NK-92 (cell line): ENCODE results near the gene ISYNA1.

Source experiments
- DNase-seq: peaks from one replicate; lab custom pipeline; 2025; ENCODE audit not compliant: unreplicated experiment; lab: John Stamatoyannopoulos, UW

The ISYNA1 gene

DNA sequence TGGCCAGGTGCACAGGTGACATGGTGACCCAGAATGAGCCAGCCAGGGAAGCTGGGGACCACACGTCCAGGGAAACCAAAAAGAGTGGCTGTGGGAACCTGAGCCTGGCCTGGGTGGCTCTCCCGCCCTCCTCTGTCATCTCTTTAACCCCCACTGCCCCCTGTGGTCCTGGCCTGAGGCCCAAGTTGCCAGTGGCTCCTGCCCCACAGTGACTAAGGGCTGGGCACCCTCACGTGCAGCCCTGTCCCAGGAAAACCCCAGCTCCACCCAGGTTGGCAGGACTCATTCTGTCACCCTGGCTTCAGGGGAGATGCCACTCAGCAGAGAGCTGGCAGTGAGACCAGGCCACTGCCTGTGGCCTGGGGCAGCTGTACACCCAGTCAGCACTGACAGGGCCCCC, 30.6 kb upstream of the ISYNA1 start:
- no peak for DNase-seq

DNA sequence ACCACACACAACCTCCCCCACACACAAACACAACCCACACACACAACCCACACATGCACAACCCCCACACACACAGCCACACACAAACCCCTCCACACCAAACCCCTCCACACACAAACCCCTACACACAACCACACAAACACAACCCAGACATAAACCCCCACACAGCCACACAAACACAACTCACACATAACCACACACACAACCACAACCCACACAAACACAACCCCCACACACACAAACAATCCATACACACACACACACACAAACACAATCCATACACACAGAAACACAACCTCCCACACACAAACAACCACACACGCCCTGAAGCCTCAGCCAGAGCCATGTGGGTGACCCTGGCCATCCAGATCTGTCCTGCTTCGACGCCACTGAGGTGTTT, 30.0 kb upstream of the ISYNA1 start:
- DNase-seq: no peak

DNA sequence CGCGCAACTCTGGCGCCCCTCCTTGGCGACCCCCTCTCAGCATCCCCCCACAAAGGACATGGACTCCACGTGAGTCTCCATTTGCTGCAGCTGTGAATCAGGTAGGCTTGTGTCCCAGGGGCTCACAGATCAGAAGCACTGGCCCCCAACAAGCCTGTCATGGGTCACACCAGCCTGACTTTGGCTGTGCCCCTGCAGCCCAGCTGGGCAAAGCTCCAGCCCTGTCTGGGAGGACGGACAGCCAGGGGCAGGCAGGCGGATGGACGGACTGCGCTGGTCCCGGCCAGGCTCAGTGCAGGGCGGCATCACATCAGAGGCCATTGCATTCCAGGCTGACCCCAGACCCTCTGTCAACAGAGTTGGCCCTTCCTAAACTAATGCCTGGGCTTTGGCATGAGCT, 28.4 kb upstream of the ISYNA1 start:
- no peak for DNase-seq

DNA sequence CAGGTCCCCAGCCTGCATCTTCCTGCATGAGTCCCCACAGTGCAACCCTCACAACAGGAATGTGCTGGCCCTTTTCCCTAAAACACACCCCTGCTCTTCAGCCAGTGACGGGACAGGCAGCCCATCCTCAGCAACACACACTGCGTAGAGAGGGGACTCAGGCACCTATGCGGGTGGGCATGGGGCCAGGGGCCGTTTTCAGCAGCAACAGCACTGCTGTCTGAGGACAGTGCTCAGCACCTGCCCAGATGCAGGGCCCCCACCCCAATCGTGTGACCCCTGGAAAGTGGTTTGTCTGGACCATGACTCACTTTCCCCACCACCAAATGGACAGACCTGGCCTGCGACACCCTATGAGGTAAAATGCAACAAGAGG, 28.0 kb upstream of the ISYNA1 start:
- no peak for DNase-seq

DNA sequence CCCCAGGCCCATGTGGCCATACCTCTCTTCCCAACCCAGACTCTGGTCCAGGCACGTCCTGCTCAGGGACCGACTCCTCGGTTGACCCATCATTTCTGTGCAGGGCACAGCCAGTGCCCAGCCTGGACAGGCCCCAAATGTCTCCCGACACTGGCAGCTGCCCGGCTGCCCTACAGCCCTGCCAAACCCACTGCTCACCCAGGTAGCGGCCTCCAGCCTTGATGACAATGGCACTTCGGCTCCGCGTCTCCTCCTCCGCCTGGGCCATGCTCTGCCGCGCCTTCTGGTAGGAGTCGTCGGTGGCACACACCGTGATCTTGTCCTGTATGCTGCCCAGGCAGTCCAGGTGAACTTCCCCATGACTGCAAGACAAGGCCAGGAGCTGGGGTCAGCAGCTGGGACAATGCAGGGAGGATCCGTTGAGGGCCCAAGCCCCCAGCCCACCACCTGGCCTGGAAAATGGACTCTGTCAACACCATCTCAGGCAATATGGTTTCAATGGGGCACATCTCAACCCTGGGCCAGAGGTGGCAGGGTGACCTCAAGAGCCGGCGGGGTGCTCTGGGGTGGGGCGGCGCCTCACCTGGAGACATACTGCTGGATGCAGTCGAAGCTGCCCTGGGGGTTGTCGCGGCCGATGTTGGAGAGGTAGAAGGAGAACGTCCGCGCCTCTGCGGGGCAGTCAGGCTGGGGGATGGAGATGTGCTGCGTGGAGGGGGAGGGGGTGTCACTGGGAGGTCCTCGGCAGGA, 27.5 kb upstream of the ISYNA1 start:
- no peak for DNase-seq

DNA sequence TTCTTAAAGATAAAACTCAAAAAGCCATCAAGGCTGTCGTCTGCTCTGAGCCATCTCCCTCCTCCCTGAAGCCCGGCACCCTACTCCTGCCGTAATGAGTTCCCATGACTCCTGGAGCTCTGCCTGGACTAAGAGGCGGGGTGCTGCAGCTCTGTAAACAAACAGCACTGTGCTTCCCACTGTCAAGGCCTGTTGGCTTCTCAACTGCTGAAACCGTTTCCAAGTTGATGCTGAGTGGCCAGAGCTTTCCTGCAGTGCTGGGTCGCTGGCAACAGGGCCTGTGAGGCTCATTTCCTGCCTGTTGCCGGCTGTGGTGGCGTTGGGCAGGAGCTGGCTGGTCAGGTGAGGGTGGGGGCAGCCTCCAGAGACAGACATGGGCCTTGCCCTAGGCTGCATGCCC, 26.7 kb upstream of the ISYNA1 start:
- DNase-seq: no peak

DNA sequence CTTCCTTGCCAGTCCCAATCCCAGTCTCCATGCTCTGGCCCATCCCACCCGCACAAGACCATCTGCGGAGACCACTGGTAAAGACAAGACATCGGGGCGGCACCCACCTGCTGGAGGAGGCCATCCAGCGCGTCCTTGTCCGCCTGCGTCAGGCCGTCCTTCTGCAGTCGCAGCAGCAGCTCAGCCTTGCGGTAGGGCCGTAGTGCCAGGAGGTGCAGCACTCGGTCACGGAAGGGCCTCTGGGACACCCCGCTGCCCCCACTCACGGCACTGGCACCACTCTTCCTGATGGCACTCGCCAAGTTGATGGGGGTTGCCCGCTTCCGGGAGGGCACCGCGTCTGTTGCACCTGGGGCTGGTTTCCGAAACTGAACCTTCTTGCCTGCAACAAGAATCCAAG, 23.5 kb upstream of the ISYNA1 start:
- no peak for DNase-seq

DNA sequence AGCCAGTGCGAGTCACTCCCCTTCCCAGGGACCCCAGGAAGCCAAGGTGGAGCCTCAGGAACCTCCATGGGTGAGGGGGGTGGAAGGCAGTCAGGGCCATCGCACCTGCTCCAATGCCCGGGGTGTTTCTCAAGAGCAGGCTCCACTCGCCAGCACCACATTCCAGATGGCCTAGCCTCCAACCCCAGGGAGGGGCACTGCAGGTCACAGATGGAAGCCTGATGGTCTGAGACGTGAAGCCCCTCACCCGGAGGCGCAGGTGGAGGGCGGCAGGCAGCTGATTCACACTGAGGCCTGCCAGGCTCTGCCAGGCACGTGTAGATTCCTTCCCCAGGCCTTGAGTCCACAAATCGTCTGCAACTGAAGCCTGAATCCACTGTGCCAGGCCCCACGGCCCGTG, 23.0 kb upstream of the ISYNA1 start:
- no peak for DNase-seq

DNA sequence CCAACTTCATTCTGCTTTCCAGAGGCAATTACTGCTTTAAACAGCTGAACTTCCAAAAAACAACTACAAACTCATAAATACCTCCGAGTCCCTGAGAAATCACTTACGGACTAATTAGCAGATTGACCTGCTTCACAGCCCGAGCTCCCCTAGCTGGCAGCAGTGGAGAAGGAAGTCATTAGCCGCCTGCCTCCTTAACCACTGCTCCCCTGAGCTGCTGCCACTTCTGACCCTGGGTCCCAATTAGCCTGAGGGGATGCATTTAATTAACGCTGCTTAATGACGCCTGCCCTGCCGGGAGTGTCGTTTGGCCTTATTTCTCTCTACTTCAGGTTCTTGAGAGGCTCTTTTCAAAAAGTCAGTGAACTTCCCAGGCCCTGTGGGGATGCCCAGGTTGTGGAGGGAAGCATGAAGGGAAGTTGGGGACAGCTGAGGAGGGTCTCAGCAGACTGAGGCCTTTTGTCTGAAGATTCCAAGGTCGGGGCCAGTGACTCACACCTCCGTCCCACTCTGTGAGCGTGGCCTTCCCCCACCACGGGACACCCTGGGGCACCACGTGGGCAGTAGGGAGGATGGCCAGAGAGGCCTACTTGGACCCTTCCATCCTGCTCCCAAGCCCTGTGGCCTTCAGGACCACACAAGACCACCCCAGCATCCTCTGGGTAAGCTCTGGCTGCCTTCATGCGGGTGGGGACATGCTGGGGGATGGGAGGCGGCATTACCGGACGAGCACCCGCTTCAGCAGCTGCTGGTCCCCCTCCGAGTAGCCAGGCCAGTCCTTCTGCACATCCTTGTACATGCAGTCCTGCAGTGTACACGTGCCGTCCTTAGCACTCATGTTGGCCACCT, 19.8 kb upstream of the ISYNA1 start:
- DNase-seq: no peak

DNA sequence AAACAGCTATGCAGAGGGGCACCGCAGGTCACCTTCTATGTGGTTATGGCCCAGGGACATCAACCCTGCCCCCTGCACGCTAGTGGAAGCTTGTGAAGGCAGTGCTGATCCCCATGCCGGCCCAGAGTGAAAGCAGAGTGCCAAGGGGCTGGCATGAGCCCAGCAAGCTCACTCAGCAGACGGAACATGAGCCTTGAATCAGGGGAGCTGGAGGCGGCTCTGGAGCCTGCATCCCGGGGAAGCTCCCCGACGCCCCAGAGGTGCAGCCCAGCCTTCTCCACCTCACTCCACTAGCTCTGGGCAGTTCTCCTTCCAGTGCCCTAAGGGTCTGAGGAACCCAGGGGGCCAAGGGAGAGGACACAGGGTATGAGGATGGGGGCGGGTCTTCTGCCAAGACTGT, 19.0 kb upstream of the ISYNA1 start:
- no peak for DNase-seq

DNA sequence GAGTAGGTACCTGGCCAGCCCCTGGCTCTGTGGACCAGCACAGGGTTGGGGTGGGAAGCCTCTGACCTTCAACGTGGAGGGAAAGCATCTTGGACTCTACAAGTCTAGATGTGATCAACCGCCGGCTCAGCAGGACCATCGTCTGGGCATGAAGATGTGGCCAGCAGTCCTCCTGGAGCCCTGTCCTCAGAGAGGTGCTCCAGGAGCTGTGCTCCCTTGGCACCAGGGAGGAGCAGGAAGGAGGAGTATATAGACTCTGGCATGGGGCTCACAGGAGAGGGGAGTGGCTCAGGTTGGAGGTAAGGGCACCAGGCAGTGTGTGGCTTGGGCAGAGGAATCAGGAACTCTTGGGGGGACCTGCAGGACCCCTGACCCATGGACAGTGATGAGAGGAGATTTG, 18.3 kb upstream of the ISYNA1 start:
- no peak for DNase-seq

DNA sequence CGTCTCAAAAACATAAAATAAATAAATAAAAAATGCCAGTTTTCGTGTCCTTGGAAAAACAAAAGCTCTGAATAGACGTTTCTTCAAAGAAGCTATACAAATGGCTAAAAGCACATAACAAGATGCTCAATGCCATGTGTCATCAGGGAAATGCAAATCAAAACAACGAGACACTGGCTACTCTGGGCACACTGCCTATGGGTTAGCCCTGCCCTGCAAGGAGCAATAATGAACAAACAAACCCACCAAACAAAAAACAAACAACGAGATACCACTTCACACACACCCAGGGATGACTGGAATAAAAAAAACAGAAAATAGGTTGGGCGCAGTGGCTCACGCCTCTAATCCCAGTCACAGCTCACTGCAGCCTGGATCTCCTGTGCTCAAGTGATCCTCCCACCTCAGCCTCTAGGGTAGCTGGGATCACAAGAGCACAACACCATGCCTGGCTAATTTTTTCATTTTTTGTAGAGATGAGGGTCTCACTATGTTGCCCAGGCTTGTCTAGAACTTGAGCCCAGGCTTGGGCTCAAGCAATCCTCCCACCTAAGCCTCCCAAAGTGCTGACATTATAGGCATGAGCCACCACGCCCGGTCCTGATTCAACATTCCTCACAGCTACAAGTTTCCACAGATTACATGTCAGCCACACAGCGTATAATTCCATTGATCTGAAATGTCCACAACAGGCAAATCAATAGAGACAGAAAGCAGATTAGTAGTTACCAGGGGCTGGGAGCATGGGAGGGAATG, 15.5 kb upstream of the ISYNA1 start:
- no peak for DNase-seq

DNA sequence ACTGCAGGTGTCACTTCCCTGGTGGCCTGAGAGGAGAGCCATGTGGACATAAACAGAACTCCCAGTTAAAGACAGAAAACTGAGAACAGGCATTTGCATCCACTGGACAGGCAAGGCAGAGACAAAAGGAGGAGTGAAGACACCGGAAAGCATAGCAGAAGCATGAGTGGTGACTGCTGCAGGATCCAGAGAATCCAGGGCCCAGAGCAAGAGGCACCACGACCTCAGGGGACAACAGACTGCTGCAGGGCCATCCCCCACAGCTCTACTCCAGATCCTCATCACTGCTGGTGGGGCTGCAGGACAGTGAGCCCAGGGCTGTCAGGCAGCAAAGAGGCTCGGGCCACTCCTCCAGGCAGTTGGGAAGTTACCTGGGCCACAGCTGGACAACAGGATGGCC, 14.5 kb upstream of the ISYNA1 start:
- no peak for DNase-seq

DNA sequence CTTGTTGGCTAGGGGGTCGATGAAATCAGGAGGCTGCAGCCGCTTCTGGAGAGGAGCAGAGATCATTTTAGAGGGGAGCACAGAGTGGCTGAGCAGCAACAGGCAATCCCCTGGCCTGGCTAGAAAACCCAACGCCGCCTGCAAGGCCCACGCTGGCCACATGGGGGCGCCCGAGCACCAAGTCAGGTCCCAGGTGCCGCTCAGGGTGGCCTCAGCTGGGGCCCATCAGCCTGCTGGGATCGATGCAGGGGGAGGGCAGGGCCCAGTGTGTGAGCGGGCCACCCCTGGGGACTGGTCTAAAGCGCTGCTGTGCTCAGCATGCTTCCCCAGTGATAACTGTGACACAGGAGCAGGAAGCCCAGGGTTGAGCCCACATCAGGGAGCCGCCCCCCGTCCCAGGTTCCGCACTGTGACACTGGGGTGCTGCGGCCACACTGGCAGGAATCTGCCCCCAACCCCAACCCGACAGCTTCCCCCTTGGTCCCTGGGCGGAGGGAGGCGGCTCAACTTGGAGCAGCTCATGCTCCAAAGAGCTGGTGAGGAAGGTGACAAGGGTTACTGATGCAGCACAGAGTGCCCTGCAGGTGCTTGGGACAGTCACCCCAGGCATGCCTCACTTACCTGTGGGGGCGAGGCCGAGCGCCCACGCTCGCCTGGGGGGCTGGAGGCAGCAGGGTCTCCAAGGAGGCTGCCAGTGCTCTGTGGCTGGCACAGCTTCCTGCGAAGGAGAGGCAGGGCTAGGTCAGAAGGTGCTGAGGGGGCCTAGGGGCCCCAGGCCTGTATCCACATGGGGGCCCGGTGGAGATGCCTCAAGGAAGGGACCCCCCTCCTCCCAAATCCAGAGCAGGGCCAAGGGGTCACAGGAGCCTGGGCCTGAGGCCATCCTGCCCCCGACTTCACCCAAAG, 13.3 kb upstream of the ISYNA1 start:
- DNase-seq: no peak

DNA sequence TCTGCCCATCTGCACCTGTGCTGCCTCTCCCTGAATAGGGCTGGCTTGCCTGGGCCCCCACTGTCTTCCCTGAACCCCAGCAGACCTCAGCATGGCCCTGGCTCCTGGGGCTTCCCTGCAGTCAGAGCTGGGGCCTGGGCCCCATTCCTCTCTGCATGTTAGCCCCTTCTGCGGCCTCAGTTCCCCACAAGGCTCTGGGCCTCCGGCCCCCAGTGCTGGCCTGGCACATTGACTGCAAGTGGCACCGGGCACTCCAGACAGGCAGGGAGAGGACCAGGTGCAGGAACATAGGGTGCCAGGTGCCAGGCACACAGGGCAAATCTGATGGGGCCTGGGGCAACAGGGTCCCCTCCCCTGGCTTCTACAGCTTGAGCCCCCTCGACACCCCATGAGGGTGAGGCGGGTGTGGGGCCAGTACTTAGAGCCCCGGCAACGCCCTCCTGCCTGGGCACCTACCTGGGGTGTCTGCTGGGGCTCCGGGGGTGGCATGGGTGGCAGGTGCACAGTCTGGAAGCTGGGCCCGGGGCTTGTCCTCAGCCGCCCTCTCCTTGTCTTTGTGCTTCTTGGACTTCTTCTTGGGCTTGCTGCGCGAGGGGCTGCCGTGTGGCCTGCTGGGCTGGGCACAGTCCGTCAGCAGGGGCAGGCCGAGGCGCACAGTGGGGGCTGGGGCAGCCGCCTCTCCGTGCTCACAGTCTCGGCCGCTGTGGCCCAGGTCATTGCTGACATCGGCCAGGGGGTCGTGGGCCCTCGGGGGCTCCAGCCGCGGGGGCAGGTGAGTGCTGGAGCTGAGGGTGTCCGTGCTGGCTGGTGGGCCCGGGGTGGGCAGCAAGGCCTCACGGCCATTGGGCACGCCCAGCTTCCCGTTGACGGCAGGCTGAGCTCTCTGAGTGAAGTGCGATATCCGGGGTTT, 12.3 kb upstream of the ISYNA1 start:
- no peak for DNase-seq

DNA sequence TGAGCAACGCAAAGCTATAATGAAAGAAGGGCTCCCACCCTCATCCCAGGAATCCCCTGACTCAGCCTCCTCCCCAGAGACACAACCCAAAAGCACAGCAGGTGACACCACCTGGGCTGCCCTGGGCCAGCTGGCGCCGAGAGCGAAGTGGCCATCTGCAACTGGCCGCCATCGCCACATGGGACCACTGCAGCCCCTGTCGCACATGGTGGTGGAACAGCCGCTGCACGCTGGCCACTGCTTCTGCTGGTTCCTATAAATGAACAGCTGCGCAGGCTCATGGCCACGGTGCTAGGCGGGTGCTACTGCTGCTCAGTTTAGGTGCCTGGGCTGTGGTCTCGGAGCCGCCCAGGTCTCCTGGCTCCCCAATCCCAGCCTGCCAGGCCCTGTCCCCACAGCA, 11.6 kb upstream of the ISYNA1 start:
- no peak for DNase-seq

DNA sequence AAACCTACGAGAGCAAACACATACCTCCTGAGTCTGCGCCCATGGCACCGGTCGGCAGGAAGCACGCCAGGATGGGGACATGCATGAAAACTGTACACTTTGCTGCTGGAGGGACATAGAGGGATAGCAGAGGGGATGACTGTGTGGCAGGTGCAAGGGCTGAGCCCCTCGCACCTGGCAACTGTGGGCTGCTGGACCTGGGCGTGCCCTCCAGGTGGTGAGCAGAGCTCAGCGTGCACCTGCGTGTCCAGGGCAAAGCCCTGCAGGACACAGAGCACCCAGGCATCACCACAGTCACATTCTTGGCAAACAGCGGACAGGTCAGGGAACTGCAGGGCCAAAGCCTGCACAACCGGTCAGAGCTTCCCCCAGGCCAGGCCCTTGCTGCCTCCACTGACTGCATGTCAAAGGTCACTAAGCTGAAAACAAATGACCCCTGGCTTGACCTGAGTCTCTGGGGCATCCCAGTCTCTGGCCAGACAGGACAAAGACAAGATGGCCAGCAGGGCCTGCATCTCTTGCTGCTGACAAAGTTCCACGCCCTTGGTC, 9.0 kb upstream of the ISYNA1 start:
- no peak for DNase-seq

DNA sequence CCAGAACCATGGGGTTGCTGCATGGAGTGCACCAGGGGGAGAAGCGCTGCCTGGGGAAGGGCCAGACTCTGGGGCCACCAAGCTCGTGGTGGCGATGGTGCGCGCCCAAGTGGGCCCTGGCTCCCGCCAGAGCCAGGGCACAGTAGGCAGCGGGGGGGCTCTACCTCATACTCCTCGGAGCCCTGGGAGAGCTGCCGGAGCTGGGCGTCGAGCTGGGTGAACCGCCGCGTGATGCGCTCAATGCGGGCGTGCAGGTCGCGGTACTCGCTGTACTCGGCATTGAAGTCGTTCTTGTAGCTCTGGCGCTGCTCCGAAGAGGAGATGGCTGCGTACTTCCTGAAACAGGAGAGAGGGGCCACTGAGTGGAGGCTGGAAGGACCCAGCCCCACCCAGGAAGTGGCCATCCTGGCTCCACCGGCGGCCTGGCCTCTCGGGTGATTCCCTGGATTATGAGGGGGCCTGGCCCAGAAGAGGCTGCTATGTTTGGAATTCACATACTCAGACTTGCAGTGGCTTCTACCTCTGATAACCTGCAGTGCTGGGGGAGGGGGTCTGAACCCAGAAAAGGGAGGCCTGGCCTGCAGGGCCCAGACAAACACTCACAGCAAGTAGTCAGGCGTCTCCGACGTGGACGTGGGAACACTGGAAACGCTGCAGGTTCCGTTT, 8.3 kb upstream of the ISYNA1 start:
- no peak for DNase-seq
